ENCODE measurements around the gene MAP3K14.
"Not testable (repeated sequence)": the region's sequence is repeated elsewhere in the genome, so short reads cannot be mapped to it uniquely, and the experiment has no call there.

The MAP3K14 gene

GRCh38 chr17:45267436-45268055 is 49.3 kb downstream of the MAP3K14 start:
- intact Hi-C loops (cut with DNase I) = no loop called here
- DNase-seq = no peak

GRCh38 chr17:45266372-45266926 is 50.4 kb downstream of the MAP3K14 start:
- DNase-seq = no peak
- intact Hi-C loops (cut with DNase I) = no loop called here

GRCh38 chr17:45265821-45266220 is 51.0 kb downstream of the MAP3K14 start:
- intact Hi-C loops (cut with DNase I) = no loop called here

GRCh38 chr17:45264988-45265387 is 51.8 kb downstream of the MAP3K14 start:
- intact Hi-C loops (cut with DNase I) = no loop called here
- DNase-seq = no peak

More at GRCh38 chr17:45265821-45266220, 51.0 kb downstream of the MAP3K14 start:
- DNase-seq = no peak

GRCh38 chr17:45264430-45264829 is 52.4 kb downstream of the MAP3K14 start:
- DNase-seq = no peak
- intact Hi-C loops (cut with DNase I) = no loop called here

GRCh38 chr17:45263477-45263860 is 53.4 kb downstream of the MAP3K14 start:
- intact Hi-C loops (cut with DNase I) = no loop called here
- DNase-seq = no peak

- DNase-seq = no peak
- intact Hi-C loops (cut with DNase I) = no loop called here
Observed at GRCh38 chr17:45262516-45263476, 54.0 kb downstream of the MAP3K14 start.

- intact Hi-C loops (cut with DNase I) = no loop called here
- DNase-seq = peak; percentile 45 to 85 (median 75)
Observed at GRCh38 chr17:45261577-45262515, 55.0 kb downstream of the MAP3K14 start, which contains the start of gene SPATA32. Gene SPATA32 (minus strand): TSS chr17:45262094. CDS start chr17:45262016, 78 bp downstream.

- DNase-seq = no peak
- intact Hi-C loops (cut with DNase I) = no loop called here
Observed at GRCh38 chr17:45260204-45260783, 56.5 kb downstream of the MAP3K14 start.

- intact Hi-C loops (cut with DNase I) = no loop called here
- no peak for DNase-seq
Observed at GRCh38 chr17:45258981-45259380, 57.8 kb downstream of the MAP3K14 start.

GRCh38 chr17:45257115-45257514 is 59.7 kb downstream of the MAP3K14 start:
- DNase-seq = no peak
- intact Hi-C loops (cut with DNase I) = no loop called here

GRCh38 chr17:45256114-45256966 is 60.5 kb downstream of the MAP3K14 start:
- no peak for DNase-seq
- intact Hi-C loops (cut with DNase I) = no loop called here

- intact Hi-C loops (cut with DNase I) = no loop called here
- DNase-seq = no peak
Observed at GRCh38 chr17:45255358-45255757, 61.5 kb downstream of the MAP3K14 start.

GRCh38 chr17:45253879-45254278 is 62.9 kb downstream of the MAP3K14 start:
- intact Hi-C loops (cut with DNase I) = no loop called here
- DNase-seq = no peak

GRCh38 chr17:45253237-45253636 is 63.6 kb downstream of the MAP3K14 start:
- intact Hi-C loops (cut with DNase I); DNase-seq: not testable (repeated sequence)

- intact Hi-C loops (cut with DNase I) = no loop called here
- DNase-seq = no peak
Observed at GRCh38 chr17:45251931-45252330, 64.9 kb downstream of the MAP3K14 start.

- intact Hi-C loops (cut with DNase I) = no loop called here
- DNase-seq = peak in 30 of 42 donors; percentile 29 to 85 (median 54)
Observed at GRCh38 chr17:45248132-45248957, 68.5 kb downstream of the MAP3K14 start.

All from head of caudate nucleus (tissue), 42 donors.